IPS-20b (cell line): Measurements from ENCODE around the gene PGK2.

ENCODE experiments used
- H3K27ac ChIP-seq: one replicate; pipeline ENCODE4 v1.5.1; 2013; ENCODE audit warnings: low read length
- H3K27me3 ChIP-seq: 2 replicates; pipeline ENCODE4 v1.6.1; 2013; ENCODE audit warnings: mild to moderate bottlenecking, low read length, inconsistent platforms; ENCODE audit not compliant: insufficient read depth
- H3K36me3 ChIP-seq: 2 replicates; pipeline ENCODE4 v1.6.1; 2013; ENCODE audit warnings: low read depth, mild to moderate bottlenecking, inconsistent platforms, low read length, moderate library complexity; ENCODE audit not compliant: insufficient read depth
- H3K4me1 ChIP-seq: 2 replicates; pipeline ENCODE4 v1.6.1; 2013; ENCODE audit warnings: mild to moderate bottlenecking, control low read depth, inconsistent platforms, low read length, moderate library complexity; ENCODE audit not compliant: insufficient read depth
- H3K4me3 ChIP-seq: 2 replicates; pipeline ENCODE4 v1.5.1; 2013; ENCODE audit warnings: mild to moderate bottlenecking, low read length, inconsistent platforms
- H3K9ac ChIP-seq: 2 replicates; pipeline ENCODE4 v1.6.1; 2013; ENCODE audit warnings: low read depth, mild to moderate bottlenecking, inconsistent platforms, low read length, moderate library complexity
- H3K9me3 ChIP-seq: 2 replicates; pipeline ENCODE4 v1.6.1; 2013; ENCODE audit warnings: mild to moderate bottlenecking, low read depth, low read length, inconsistent platforms; ENCODE audit not compliant: insufficient read depth

Gene PGK2

DNA sequence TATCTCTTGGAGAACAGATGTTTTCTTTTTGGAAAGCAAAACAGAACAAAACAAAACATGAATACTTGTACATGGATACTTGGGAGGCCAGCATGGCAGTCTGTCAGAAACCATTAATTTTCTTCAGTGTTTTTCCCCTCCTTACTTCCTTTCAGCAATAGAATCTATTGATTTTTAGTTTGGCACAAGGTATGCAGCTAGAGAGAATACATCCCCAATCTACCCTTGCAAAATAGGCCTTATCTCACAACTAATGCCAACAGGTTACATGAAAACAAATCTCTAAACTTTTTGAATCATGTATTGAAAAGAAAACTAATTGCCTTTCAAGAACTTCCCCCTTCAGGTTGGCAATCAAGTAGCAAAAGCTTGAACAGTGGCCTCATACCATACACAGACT lies 2.8 kb downstream of the PGK2 start:
- no peak overlapping the region for H3K9ac ChIP-seq
- no peak overlapping the region for H3K4me3 ChIP-seq
- H3K36me3 ChIP-seq = no peaks in the 10 kb centered on the region
- H3K9me3 ChIP-seq = no peaks in the 10 kb centered on the region
- H3K4me1 ChIP-seq = no peaks in the 10 kb centered on the region
- no peak overlapping the region for H3K27ac ChIP-seq
- no peaks in the 10 kb centered on the region for H3K27me3 ChIP-seq

DNA sequence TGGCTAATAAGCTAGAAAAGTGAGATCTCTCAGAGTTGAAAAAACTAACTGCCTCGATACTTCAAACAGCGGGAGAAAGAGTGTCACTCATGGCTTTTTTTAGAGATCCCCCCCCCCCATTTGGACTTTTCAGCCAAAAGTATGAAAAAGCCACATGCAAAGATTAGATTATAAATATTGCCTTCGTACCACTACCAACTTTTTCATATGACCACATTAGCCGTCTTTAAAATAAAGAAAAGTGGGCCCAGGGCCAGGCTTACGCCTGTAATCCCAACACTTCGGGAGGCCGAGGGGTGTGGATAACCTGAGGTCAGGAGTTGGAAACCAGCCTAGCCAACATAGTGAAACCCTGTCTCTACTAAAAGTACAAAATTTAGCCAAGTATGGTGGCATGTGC lies 4.4 kb downstream of the PGK2 start:
- no peaks in the 10 kb centered on the region for H3K36me3 ChIP-seq
- no peaks in the 10 kb centered on the region for H3K9me3 ChIP-seq
- no peak overlapping the region for H3K4me3 ChIP-seq
- H3K9ac ChIP-seq = no peak overlapping the region
- no peaks in the 10 kb centered on the region for H3K4me1 ChIP-seq
- H3K27me3 ChIP-seq = no peaks in the 10 kb centered on the region
- H3K27ac ChIP-seq = no peak overlapping the region

DNA sequence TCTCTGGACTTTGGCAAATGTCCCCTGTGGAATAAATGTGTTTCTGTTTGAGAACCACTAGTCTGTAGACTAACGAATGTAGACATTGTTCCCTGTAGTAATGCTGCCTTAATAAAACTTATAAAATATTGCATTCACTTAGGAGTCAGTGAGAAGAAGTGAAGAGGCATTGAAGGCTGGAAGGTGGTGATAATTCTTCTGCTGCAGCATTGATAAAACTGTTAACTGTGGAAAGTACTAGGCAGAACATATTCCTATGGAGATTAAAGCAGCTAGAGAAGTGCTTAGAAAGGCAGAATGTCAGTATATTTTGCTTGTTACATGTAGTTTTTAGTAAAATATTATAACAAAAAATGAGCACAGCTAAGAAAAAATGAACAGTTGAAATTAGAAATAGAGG lies 4.8 kb downstream of the PGK2 start:
- H3K27me3 ChIP-seq = no peaks in the 10 kb centered on the region
- H3K9ac ChIP-seq = no peak overlapping the region
- no peaks in the 10 kb centered on the region for H3K9me3 ChIP-seq
- no peak overlapping the region for H3K4me3 ChIP-seq
- H3K4me1 ChIP-seq = no peaks in the 10 kb centered on the region
- no peak overlapping the region for H3K27ac ChIP-seq
- no peaks in the 10 kb centered on the region for H3K36me3 ChIP-seq

DNA sequence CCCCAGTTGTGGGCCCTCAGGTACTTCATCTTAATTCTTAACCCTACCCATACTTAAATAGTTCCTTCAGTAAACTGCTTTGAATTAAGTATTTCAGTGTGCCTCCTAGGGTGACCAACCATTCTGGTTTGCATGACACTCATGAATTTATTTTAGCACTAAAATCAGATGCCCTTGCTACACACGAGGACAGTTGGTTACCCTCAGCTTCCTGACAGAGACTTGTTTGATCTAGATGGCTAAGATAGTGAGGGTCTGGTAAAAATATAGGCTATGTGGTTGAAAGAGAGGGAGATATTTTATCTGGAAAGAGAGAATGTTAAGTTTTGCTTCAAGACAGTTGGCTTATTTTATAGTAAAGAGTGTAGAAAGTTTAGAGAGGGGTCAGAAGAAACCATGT lies 10.6 kb downstream of the PGK2 start:
- Histone ChIP-seq H3K9ac (no peak overlapping the region), H3K36me3 (no peaks in the 10 kb centered on the region), H3K4me3 (no peak overlapping the region), H3K27me3 (no peaks in the 10 kb centered on the region), H3K4me1 (no peaks in the 10 kb centered on the region), H3K27ac (no peak overlapping the region), H3K9me3 (no peaks in the 10 kb centered on the region)

DNA sequence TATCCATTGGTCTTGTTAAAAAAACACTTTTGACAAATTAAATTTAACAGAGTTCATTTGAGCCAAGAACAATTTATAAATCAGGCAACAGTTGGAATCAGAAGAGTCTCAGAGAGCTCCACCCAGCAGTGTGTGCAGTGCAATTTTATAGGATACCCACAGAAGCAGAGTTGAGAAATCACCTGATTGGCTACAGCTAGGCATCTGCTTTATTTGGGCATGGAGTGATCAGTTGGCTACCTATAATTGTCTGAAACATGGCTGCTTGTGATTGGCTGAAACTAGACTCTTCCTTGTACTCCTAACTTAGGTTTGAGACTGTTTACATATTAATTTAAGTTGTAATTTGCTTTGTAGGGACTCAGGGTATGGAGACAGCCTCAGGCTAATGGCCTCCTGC lies 12.0 kb downstream of the PGK2 start:
- no peaks in the 10 kb centered on the region for H3K4me1 ChIP-seq
- no peaks in the 10 kb centered on the region for H3K27me3 ChIP-seq
- no peaks in the 10 kb centered on the region for H3K36me3 ChIP-seq
- no peaks in the 10 kb centered on the region for H3K9me3 ChIP-seq
- no peak overlapping the region for H3K27ac ChIP-seq
- no peak overlapping the region for H3K4me3 ChIP-seq
- H3K9ac ChIP-seq = no peak overlapping the region

DNA sequence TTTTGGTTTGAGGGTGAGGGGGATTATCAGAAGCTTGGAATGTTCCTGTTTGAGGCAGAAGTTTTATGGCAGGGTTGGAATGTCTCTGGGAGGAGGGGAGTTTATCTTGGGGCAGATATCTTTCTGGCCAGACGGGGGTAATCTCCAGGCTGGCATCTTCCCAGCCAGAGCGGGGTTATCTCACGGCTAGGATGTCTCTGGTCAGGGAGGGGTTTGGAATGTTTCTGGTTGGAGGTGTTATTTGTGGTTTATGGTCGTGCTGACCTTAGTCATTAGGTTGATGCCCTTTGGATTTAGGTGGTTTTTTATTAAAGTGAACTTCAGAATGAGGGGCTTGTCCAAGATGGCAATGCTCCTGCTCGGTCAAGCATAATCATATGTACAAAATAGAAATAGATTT lies 14.8 kb downstream of the PGK2 start:
- no peaks in the 10 kb centered on the region for H3K36me3 ChIP-seq
- no peak overlapping the region for H3K4me3 ChIP-seq
- H3K27ac ChIP-seq = no peak overlapping the region
- no peaks in the 10 kb centered on the region for H3K27me3 ChIP-seq
- no peaks in the 10 kb centered on the region for H3K9me3 ChIP-seq
- no peak overlapping the region for H3K9ac ChIP-seq
- no peaks in the 10 kb centered on the region for H3K4me1 ChIP-seq

DNA sequence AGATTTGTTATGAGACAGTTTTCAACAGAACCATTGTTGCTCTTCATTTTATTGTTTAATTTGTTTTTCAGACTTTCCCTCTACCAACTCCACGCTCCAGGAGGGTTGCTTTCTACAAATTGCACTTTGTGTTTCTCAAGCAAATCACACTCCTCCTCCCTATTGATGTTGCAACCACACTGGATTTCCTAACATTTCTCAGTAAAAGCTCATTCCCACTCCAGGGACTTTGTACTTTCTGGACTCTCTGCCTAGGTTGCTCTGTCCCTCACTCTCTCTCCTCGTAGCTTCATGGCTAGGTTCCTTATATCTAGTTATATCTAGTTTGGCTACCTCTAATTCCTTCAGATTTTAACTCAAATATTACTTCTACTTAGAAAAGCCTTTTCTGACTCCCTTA lies 20.3 kb downstream of the PGK2 start:
- Histone ChIP-seq H3K9ac (no peak overlapping the region), H3K36me3 (no peaks in the 10 kb centered on the region), H3K4me3 (no peak overlapping the region), H3K27me3 (no peaks in the 10 kb centered on the region), H3K27ac (no peak overlapping the region), H3K4me1 (no peaks in the 10 kb centered on the region), H3K9me3 (no peaks in the 10 kb centered on the region)

DNA sequence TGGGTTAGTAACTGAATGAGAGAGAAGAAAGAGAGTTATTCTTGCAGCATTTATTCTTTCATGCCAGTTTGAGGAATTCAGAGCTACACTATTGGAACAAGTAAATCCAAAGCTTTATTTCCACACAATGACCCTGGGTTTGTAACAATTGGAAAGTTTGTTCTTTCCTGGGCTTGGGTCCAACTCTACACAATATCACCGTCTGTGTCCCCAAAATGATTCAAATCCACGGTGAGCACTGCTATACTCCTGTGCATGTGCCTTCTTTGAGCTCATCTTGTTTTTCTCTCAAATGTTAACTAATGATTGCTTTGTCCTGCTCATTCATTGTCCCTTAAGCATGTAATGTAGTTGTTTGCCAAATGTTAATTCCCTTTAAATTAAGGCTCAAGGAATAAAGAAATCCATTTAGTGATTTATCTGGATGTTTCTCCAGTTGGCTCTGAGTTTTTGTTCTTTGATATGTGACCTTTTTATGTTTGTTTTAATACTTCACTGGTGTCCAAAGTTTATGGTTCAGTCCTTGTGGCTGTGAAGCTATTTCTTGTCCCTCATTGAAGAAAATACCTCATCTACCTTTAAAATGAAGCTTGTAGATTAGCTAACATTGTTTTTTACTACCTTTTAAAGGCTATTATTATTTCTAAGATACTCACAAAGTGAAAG lies 22.4 kb downstream of the PGK2 start:
- H3K4me1 ChIP-seq = no peaks in the 10 kb centered on the region
- no peak overlapping the region for H3K9ac ChIP-seq
- no peaks in the 10 kb centered on the region for H3K27me3 ChIP-seq
- H3K9me3 ChIP-seq = no peaks in the 10 kb centered on the region
- no peak overlapping the region for H3K27ac ChIP-seq
- no peaks in the 10 kb centered on the region for H3K36me3 ChIP-seq
- H3K4me3 ChIP-seq = no peak overlapping the region

DNA sequence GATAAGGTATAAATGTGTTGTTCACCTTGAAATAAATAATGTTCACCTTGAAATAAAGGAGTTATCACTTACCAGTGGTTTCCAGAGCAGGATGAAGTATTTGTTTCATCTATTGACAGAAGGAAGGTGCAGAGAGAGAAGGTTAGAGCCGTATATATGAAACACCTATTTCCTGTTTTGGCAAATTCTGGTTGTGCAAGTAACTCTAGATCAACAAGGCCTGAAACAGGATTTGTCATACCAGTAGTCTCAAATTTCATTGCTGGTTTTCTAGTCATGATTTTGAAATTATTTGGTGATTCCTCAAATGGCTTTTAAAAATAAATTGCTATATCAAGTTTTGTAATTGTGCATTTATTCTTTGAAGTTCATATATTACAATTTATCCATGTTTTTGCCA lies 42.8 kb downstream of the PGK2 start, which contains the start of gene CRISP3:
TSS of gene CRISP3 (minus strand) at position 130 of the 400 bp plus-strand sequence. CDS start at position 109, 21 bp downstream.
- Histone ChIP-seq H3K36me3 (no peaks in the 10 kb centered on the region), H3K27me3 (no peaks in the 10 kb centered on the region), H3K4me3 (no peak within 1 kb of the TSS), H3K27ac (no peak within 1 kb of the TSS), H3K9ac (no peak within 1 kb of the TSS), H3K9me3 (no peaks in the 10 kb centered on the region), H3K4me1 (no peaks in the 10 kb centered on the region)

DNA sequence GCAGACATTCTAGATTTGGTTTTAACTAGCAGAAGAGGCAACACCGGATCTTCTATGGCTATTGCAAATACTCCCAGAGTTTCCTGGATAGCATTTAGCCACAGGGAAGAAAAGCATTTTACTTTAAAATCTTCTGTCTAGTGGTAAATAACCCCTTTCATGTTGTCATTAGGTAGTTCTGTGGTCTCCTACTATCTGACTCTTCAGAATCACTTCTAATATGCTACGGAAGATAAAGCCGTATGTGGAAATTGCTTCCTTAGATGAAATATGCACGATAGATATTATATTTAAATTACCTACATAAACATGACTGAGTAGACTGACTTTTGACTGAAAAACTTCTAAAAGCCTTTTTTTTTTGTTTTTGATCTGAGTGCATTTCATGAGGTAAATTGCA lies 43.7 kb downstream of the PGK2 start:
- H3K9ac ChIP-seq = no peak overlapping the region
- no peaks in the 10 kb centered on the region for H3K9me3 ChIP-seq

DNA sequence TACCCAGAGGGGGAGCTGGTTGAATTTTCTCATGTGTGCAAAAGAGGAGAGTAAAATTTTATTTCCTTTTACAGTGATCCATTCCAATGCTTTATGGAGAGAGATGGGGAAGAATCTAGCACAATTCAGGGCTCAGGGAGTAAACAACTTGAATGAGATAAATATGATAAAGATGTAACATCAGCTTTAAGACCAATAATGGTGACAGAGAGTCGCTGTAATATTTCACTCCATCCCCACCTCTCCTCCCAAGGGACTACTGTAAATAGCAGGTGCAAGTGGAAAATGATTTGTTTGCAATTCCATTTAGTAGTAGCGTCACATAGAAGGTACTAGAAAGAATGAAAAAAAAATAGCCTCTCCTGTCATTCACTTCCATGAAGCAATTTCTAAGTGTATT lies 47.7 kb downstream of the PGK2 start:
- H3K4me3 ChIP-seq = no peak overlapping the region
- no peaks in the 10 kb centered on the region for H3K36me3 ChIP-seq
- H3K4me1 ChIP-seq = no peaks in the 10 kb centered on the region
- no peaks in the 10 kb centered on the region for H3K27me3 ChIP-seq
- no peak overlapping the region for H3K9ac ChIP-seq
- H3K27ac ChIP-seq = no peak overlapping the region
- H3K9me3 ChIP-seq = no peaks in the 10 kb centered on the region

More for the DNA sequence above, 43.7 kb downstream of the PGK2 start:
- no peak overlapping the region for H3K27ac ChIP-seq
- H3K36me3 ChIP-seq = no peaks in the 10 kb centered on the region
- H3K4me3 ChIP-seq = no peak overlapping the region
- no peaks in the 10 kb centered on the region for H3K27me3 ChIP-seq
- H3K4me1 ChIP-seq = no peaks in the 10 kb centered on the region

DNA sequence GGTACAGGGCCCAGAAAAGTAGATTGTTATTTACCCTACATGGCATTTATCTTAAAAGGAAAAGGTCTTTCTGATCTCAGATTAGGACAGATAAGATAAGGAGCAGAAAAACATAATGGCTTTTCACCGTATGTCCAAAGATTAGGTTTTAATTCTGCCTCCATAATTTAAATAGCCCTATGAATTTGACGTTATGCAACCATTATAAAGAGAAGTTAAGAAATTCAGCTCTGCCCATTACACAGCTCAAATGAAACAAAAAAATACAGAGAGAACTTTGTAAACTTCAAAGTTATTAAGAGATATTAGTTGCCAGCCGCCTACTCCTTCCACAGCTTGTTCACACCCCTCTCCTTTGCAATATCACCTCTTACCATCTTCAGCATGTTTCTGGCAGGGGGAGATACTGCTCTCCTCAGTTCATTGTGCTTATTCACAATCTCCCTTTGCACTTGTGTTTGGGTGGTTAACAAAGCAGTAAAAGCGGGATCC lies 51.0 kb downstream of the PGK2 start:
- H3K9ac ChIP-seq = no peak overlapping the region
- H3K4me3 ChIP-seq = no peak overlapping the region
- no peaks in the 10 kb centered on the region for H3K4me1 ChIP-seq
- H3K9me3 ChIP-seq = no peaks in the 10 kb centered on the region
- H3K36me3 ChIP-seq = no peaks in the 10 kb centered on the region
- no peak overlapping the region for H3K27ac ChIP-seq
- no peaks in the 10 kb centered on the region for H3K27me3 ChIP-seq
